ENCODE results near the gene MPZ. TPM values are rescaled to one million over a fixed set of nuclear protein-coding genes. Genes with fewer than 3 reads are reported as not detected.

MPZ gene
- total RNA-seq, 2 experiments from 2014 or later = 2.8 to 3.3 TPM

GRCh38 chr1:161342821-161343220 is 33.1 kb upstream of the MPZ start:
- H3K36me3 Mint-ChIP-seq (ENCODE audit: low read depth) = peaks cover 13% of the 10 kb centered on the region
- no peak for TF ChIP-seq CTCF (IDR thresholded peaks at IDR 0.05)
- ChIA-PET CTCF (interaction anchor here (0.5 to 2.3 kb wide), 2 partner anchors 31 to 39 kb away, joined by 3 to 8 read pairs; no protein-coding TSS in a partner anchor), POLR2A (interaction anchor here (0.9 kb wide), 1 partner anchor 37 kb away, joined by 4 read pairs; no protein-coding TSS in a partner anchor)
- H3K27ac Mint-ChIP-seq = no peak overlapping the region
- H3K9me3 Mint-ChIP-seq = no peaks in the 10 kb centered on the region
- ATAC-seq (no peak), DNase-seq (no peak)
- H3K4me3 Mint-ChIP-seq = no peak overlapping the region
- H3K4me1 Mint-ChIP-seq (ENCODE audit: low read depth) = peaks cover 10% of the 10 kb centered on the region
- intact Hi-C loops (cut with micrococcal nuclease) = no loop called here
- no peaks in the 10 kb centered on the region for H3K27me3 Mint-ChIP-seq

GRCh38 chr1:161342177-161342576 is 32.4 kb upstream of the MPZ start:
- no peak for ATAC-seq
- Mint-ChIP-seq H3K4me3 (no peak overlapping the region), H3K9me3 (no peaks in the 10 kb centered on the region), H3K27ac (no peak overlapping the region), H3K36me3 (ENCODE audit: low read depth) (peaks cover 15% of the 10 kb centered on the region), H3K4me1 (ENCODE audit: low read depth) (peaks cover 10% of the 10 kb centered on the region), H3K27me3 (no peaks in the 10 kb centered on the region)
- ChIA-PET CTCF (interaction anchor here (0.5 to 2.3 kb wide), 3 partner anchors 32 to 116 kb away, joined by 3 to 8 read pairs (median 3); partner anchors contain the start of gene TOMM40L), POLR2A (interaction anchor here (0.9 to 1.3 kb wide), 2 partner anchors 9 to 36 kb away, joined by 4 to 5 read pairs; no protein-coding TSS in a partner anchor)
- intact Hi-C loops (cut with micrococcal nuclease) = no loop called here
- no peak for DNase-seq
- TF ChIP-seq CTCF (IDR thresholded peaks at IDR 0.05) = no peak

GRCh38 chr1:161335796-161336195 is 26.0 kb upstream of the MPZ start:
- no peak overlapping the region for H3K27ac Mint-ChIP-seq
- CTCF ChIA-PET = no interaction called here
- no peak for TF ChIP-seq CTCF (IDR thresholded peaks at IDR 0.05)

GRCh38 chr1:161333166-161333565 is 23.4 kb upstream of the MPZ start:
- ChIA-PET CTCF (no interaction called here), POLR2A (interaction anchor here (0.9 kb wide), 1 partner anchor 8 kb away, joined by 5 read pairs; no protein-coding TSS in a partner anchor)
- no peak overlapping the region for H3K4me3 Mint-ChIP-seq
- H3K9me3 Mint-ChIP-seq = no peaks in the 10 kb centered on the region
- intact Hi-C loops (cut with micrococcal nuclease) = no loop called here
- peaks cover 2% of the 10 kb centered on the region for H3K4me1 Mint-ChIP-seq (ENCODE audit: low read depth)
- H3K36me3 Mint-ChIP-seq (ENCODE audit: low read depth) = peaks cover 33% of the 10 kb centered on the region
- no peak for TF ChIP-seq CTCF (IDR thresholded peaks at IDR 0.05)
- no peak overlapping the region for H3K27ac Mint-ChIP-seq
- no peaks in the 10 kb centered on the region for H3K27me3 Mint-ChIP-seq
- no peak for ATAC-seq
- no peak for DNase-seq

More at GRCh38 chr1:161335796-161336195, 26.0 kb upstream of the MPZ start:
- Mint-ChIP-seq H3K36me3 (ENCODE audit: low read depth) (peaks cover 34% of the 10 kb centered on the region), H3K27me3 (no peaks in the 10 kb centered on the region), H3K4me3 (no peak overlapping the region), H3K4me1 (ENCODE audit: low read depth) (peaks cover 8% of the 10 kb centered on the region), H3K9me3 (no peaks in the 10 kb centered on the region)
- intact Hi-C loops (cut with micrococcal nuclease) = no loop called here
- POLR2A ChIA-PET = no interaction called here
- no peak for DNase-seq
- no peak for ATAC-seq

GRCh38 chr1:161330346-161330745 is 20.6 kb upstream of the MPZ start:
- ATAC-seq (no peak), DNase-seq (no peak)
- intact Hi-C loops (cut with micrococcal nuclease) = no loop called here
- Mint-ChIP-seq H3K27ac (no peak overlapping the region), H3K27me3 (no peaks in the 10 kb centered on the region), H3K36me3 (ENCODE audit: low read depth) (peaks cover 29% of the 10 kb centered on the region), H3K9me3 (no peaks in the 10 kb centered on the region), H3K4me3 (no peak overlapping the region), H3K4me1 (ENCODE audit: low read depth) (no peaks in the 10 kb centered on the region)
- POLR2A ChIA-PET = no interaction called here
- no peak for TF ChIP-seq CTCF (IDR thresholded peaks at IDR 0.05)
- CTCF ChIA-PET = no interaction called here
